Natural killer cell (primary cell): ENCODE measurements around the gene PDGFC. TPM values are rescaled to one million over a fixed set of nuclear protein-coding genes. Genes with fewer than 3 reads are reported as not detected.

ENCODE experiments used
- ATAC-seq, 3 donors: fragments of 150-1000 bp in 2 of 3; fragments of 200-7000 bp in 1 of 3; cut with Tn5 transposase; 1 replicate in 1 of 3; 2 replicates in 2 of 3; pipeline ENCODE4 v1.10.0; 2021; ENCODE audit warnings: mild to moderate bottlenecking in 2 of 3, moderate library complexity in 2 of 3
- DNase-seq, 2 donors: peaks; one replicate each; pipeline versions ENCODE4 v3.0.0 to v3.0.0-alpha.2; 2013 to 2021; ENCODE audit warnings: mixed read lengths in 1 of 2
- H3K27ac ChIP-seq: one replicate; pipeline ENCODE4 v1.5.1; 2013; ENCODE audit warnings: mild to moderate bottlenecking, low read length
- H3K27me3 ChIP-seq: one replicate; pipeline ENCODE4 v1.6.1; 2013; ENCODE audit warnings: low read length; ENCODE audit not compliant: control insufficient read depth, insufficient read depth
- H3K36me3 ChIP-seq: one replicate; pipeline ENCODE4 v1.6.1; 2013; ENCODE audit warnings: low read length; ENCODE audit not compliant: control insufficient read depth, insufficient read depth
- H3K4me1 ChIP-seq: one replicate; pipeline ENCODE4 v1.6.1; 2013; ENCODE audit warnings: low read length; ENCODE audit not compliant: control insufficient read depth, insufficient read depth
- H3K4me3 ChIP-seq: one replicate; pipeline ENCODE4 v1.5.1; 2013; ENCODE audit warnings: low read length
- H3K9me3 ChIP-seq: one replicate; pipeline ENCODE4 v1.6.1; 2013; ENCODE audit warnings: low read length; ENCODE audit not compliant: control insufficient read depth, insufficient read depth
- H3K27ac Mint-ChIP-seq, 2 donors: one replicate each; pipeline ENCODE4 v1.8.0; 2022; ENCODE audit warnings: mild to moderate bottlenecking in 2 of 2, mixed read lengths in 2 of 2, moderate library complexity in 1 of 2
- H3K27me3 Mint-ChIP-seq, 2 donors: one replicate each; pipeline ENCODE4 v1.8.0; 2022; ENCODE audit warnings: low read depth in 2 of 2, mixed read lengths in 2 of 2
- H3K36me3 Mint-ChIP-seq: one replicate; pipeline ENCODE4 v1.8.0; 2022; ENCODE audit warnings: mixed read lengths
- H3K4me1 Mint-ChIP-seq, 2 donors: one replicate each; pipeline ENCODE4 v1.8.0; 2022; ENCODE audit warnings: mixed read lengths in 2 of 2
- H3K4me3 Mint-ChIP-seq: one replicate; pipeline ENCODE4 v1.8.0; 2022; ENCODE audit warnings: mild to moderate bottlenecking, moderate library complexity, mixed read lengths
- H3K9me3 Mint-ChIP-seq, 2 donors: one replicate each; pipeline ENCODE4 v1.8.0; 2022; ENCODE audit warnings: mixed read lengths in 2 of 2
- WGBS: methylation state at CpG from one replicate; pipeline ENCODE4 v1.1.7; 2013; ENCODE audit warnings: missing lambda C conversion rate; ENCODE audit not compliant: insufficient coverage; 5-methylcytosine and 5-hydroxymethylcytosine counted together
- intact Hi-C: fragments of 100-400 bp; cut with micrococcal nuclease; formaldehyde crosslinking; loops from one replicate; pipeline ENCODE4 v1.14.2; 2022
- total RNA-seq, 4 donors: library from RNA; stranded (reverse); fragments of 120-200 nt in 1 of 4; gene quantifications; one replicate each; pipeline versions ENCODE4 v1.2.3 to v1.2.4, GENCODE V29; 2013 to 2022
- TF ChIP-seq, protein P1 (sequence below): fragments of 200-600 bp; IDR thresholded peaks from one replicate; pipeline ENCODE4 v1.8.0; 2022; ENCODE audit warnings: antibody characterized with exemption

Gene PDGFC
- total RNA-seq, 3 donors from 2014 or later (not counting 1 experiment from before 2014, with no cell fraction given) = 0.72 to 1.6 (median 0.90) TPM

DNA sequence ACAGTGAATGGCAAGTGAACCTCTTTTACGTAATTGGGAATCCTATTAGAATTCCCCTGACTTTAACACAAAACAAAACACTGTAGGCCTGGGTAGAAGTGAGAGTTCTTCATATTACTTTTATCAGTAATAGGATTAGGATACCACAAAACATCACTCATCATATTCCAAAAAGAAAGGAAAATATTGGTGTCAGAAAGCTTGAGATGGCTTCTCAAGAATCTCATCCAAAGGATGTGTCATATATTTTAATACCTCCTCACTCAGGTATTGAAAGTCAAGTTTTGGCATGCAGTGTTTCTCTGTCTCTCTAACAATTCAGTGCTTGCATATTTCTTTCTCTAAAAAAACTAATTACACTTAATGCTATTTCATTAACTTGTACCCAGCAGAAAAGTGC lies 173.2 kb downstream of the PDGFC start:
- Mint-ChIP-seq H3K36me3 (no peaks in the 10 kb centered on the region), H3K27me3 (no peaks in the 10 kb centered on the region), H3K4me1 (no peaks in the 10 kb centered on the region), H3K4me3 (no peak overlapping the region), H3K27ac (no peak overlapping the region), H3K9me3 (peaks cover 6 to 7% of the 10 kb centered on the region in 2 donors)
- H3K27me3 ChIP-seq = no peaks in the 10 kb centered on the region
- no peak for ATAC-seq
- TF ChIP-seq, protein P1, sequence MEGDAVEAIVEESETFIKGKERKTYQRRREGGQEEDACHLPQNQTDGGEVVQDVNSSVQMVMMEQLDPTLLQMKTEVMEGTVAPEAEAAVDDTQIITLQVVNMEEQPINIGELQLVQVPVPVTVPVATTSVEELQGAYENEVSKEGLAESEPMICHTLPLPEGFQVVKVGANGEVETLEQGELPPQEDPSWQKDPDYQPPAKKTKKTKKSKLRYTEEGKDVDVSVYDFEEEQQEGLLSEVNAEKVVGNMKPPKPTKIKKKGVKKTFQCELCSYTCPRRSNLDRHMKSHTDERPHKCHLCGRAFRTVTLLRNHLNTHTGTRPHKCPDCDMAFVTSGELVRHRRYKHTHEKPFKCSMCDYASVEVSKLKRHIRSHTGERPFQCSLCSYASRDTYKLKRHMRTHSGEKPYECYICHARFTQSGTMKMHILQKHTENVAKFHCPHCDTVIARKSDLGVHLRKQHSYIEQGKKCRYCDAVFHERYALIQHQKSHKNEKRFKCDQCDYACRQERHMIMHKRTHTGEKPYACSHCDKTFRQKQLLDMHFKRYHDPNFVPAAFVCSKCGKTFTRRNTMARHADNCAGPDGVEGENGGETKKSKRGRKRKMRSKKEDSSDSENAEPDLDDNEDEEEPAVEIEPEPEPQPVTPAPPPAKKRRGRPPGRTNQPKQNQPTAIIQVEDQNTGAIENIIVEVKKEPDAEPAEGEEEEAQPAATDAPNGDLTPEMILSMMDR = no peak
- H3K36me3 ChIP-seq = no peaks in the 10 kb centered on the region
- WGBS = no CpG with 5 or more reads among the region's 1 CpG
- H3K9me3 ChIP-seq = peaks cover 2% of the 10 kb centered on the region
- no peak overlapping the region for H3K4me3 ChIP-seq
- intact Hi-C loops = no loop called here
- DNase-seq = no peak
- no peak overlapping the region for H3K27ac ChIP-seq
- no peaks in the 10 kb centered on the region for H3K4me1 ChIP-seq

DNA sequence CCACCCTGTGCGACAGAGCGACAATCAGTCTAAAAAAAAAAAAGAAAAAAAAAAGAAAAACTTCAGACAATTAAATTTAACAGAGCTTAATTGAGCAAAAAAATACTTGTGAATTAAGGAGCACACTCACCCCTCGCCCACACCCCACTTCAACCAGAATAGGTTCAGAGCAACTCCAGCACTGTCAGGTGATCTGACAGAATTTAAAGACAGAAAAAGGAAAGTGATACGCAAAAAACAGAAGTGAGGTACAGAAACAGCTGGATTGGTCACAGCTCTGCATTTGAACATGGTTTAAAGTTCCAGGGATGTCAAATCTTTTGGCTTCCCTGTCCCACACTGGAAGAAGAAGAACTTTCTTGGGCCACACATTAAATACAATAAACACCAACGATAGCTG lies 174.4 kb downstream of the PDGFC start:
- Mint-ChIP-seq H3K27me3 (no peaks in the 10 kb centered on the region), H3K9me3 (peaks cover 2 to 3% of the 10 kb centered on the region in 2 donors), H3K4me3 (no peak overlapping the region), H3K4me1 (no peaks in the 10 kb centered on the region), H3K27ac (no peak overlapping the region), H3K36me3 (no peaks in the 10 kb centered on the region)
- Histone ChIP-seq H3K27me3 (no peaks in the 10 kb centered on the region), H3K27ac (no peak overlapping the region), H3K4me3 (no peak overlapping the region), H3K9me3 (peaks cover 2% of the 10 kb centered on the region), H3K36me3 (no peaks in the 10 kb centered on the region), H3K4me1 (no peaks in the 10 kb centered on the region)
- ATAC-seq (no peak), DNase-seq (no peak)
- intact Hi-C loops = no loop called here
- TF ChIP-seq, protein P1 = no peak
- 93% methylated on average over 4 of the region's 5 CpGs for WGBS

DNA sequence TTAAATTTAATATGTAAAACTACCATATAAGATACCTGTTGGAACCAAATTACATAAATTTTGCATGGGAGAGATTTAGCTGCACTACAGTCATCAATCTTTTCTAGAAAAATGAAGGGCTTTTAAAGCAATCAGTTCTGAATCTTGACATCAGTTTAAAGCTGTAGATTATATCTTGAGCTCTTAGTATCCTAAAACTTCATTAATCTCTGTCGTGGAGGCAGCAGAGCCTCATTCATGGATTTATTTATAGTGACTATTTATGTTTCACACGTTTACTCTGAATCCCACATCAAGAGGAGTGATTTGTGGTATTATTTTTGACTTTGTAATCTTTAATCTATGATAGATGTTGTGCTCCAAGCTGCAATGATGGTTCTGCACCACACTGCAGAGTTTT lies 175.9 kb downstream of the PDGFC start:
- H3K27me3 ChIP-seq = no peaks in the 10 kb centered on the region
- H3K27me3 Mint-ChIP-seq = no peaks in the 10 kb centered on the region
- H3K36me3 ChIP-seq = no peaks in the 10 kb centered on the region
- no peak overlapping the region for H3K4me3 Mint-ChIP-seq
- TF ChIP-seq, protein P1 = no peak
- intact Hi-C loops = no loop called here
- H3K27ac ChIP-seq = no peak overlapping the region
- H3K4me3 ChIP-seq = no peak overlapping the region
- WGBS = no CpG with 5 or more reads among the region's 2 CpGs
- H3K36me3 Mint-ChIP-seq = no peaks in the 10 kb centered on the region
- H3K27ac Mint-ChIP-seq = no peak overlapping the region
- no peaks in the 10 kb centered on the region for H3K4me1 ChIP-seq
- peaks cover 2 to 3% of the 10 kb centered on the region in 2 donors for H3K9me3 Mint-ChIP-seq
- peaks cover 2% of the 10 kb centered on the region for H3K9me3 ChIP-seq
- no peaks in the 10 kb centered on the region for H3K4me1 Mint-ChIP-seq
- DNase-seq = no peak
- no peak for ATAC-seq

DNA sequence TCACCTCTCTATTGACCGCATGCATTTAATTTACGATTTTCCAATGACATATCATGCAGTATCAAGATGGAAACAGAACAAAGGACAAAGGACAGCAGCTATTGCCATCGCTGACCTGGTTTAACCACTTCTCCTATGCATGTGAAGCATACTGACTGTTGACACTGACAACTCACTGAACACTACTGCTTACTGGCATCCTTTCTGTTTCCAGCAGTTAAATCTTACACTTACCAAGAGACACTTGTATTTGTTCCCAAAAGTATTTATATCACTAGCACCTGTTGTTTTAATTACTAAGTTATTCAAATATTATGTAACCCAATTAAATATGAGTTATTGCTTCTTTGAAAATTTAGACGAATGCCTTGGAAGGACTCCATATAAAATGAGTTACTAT lies 176.7 kb downstream of the PDGFC start:
- Histone ChIP-seq H3K4me3 (no peak overlapping the region), H3K27me3 (no peaks in the 10 kb centered on the region), H3K4me1 (no peaks in the 10 kb centered on the region), H3K9me3 (peaks cover 2% of the 10 kb centered on the region), H3K27ac (no peak overlapping the region), H3K36me3 (no peaks in the 10 kb centered on the region)
- TF ChIP-seq, protein P1 = no peak
- intact Hi-C loops = no loop called here
- Mint-ChIP-seq H3K4me3 (no peak overlapping the region), H3K4me1 (no peaks in the 10 kb centered on the region), H3K9me3 (peaks cover 2 to 3% of the 10 kb centered on the region in 2 donors), H3K36me3 (no peaks in the 10 kb centered on the region), H3K27ac (no peak overlapping the region), H3K27me3 (no peaks in the 10 kb centered on the region)
- no peak for DNase-seq
- 90% methylated on average over 3 of the region's 4 CpGs for WGBS
- ATAC-seq = no peak
